ENCODE results near the gene PCDH9.
"Not testable (repeated sequence)": the region's sequence is repeated elsewhere in the genome, so short reads cannot be mapped to it uniquely, and the experiment has no call there.

The PCDH9 gene

GRCh38 chr13:66623129-66623820, 606.9 kb downstream of the PCDH9 start:
- Histone ChIP-seq H3K27ac (ENCODE audit: low read depth, low read length) (no peak overlapping the region), H4K20me1 (ENCODE audit: low read depth, low read length) (no peaks in the 10 kb centered on the region), H3K4me3 (ENCODE audit: insufficient read depth, low read length, poor library complexity, severe bottlenecking) (no peak overlapping the region), H3F3A (ENCODE audit: insufficient read depth) (no peaks in the 10 kb centered on the region), H2AFZ (ENCODE audit: low read depth, low read length, severe bottlenecking) (no peak overlapping the region), H3K79me2 (ENCODE audit: insufficient read depth, low read length) (no peaks in the 10 kb centered on the region), H3K4me2 (ENCODE audit: low read depth, low read length, poor library complexity, severe bottlenecking) (no peak overlapping the region), H3K9me3 (ENCODE audit: insufficient read depth, low read length) (peaks cover 6% of the 10 kb centered on the region; the same call in 1 of the 2 replicates), H3K9me2 (replicated peaks; ENCODE audit: insufficient read depth, low read length) (no peaks in the 10 kb centered on the region), H3K36me3 (ENCODE audit: low read length) (no peaks in the 10 kb centered on the region), H3K9ac (ENCODE audit: low read length) (no peak overlapping the region), H3K27me3 (ENCODE audit: low read length) (no peaks in the 10 kb centered on the region)
- no peak for TF ChIP-seq EZH2phosphoT487 (conservative IDR thresholded peaks at IDR 0.05; ENCODE audit: low read length)
- no peak for TF ChIP-seq CTCF (IDR thresholded peaks at IDR 0.05; ENCODE audit: insufficient read depth, low read length, poor library complexity, severe bottlenecking)

GRCh38 chr13:66621906-66622447, 608.2 kb downstream of the PCDH9 start:
- H3F3A ChIP-seq (ENCODE audit: insufficient read depth); H3K27ac ChIP-seq (ENCODE audit: low read depth, low read length); H3K27me3 ChIP-seq (ENCODE audit: low read length); H3K36me3 ChIP-seq (ENCODE audit: low read length); H3K9me3 ChIP-seq (ENCODE audit: insufficient read depth, low read length); H4K20me1 ChIP-seq (ENCODE audit: low read depth, low read length); H3K79me2 ChIP-seq (ENCODE audit: insufficient read depth, low read length); H3K4me3 ChIP-seq (ENCODE audit: insufficient read depth, low read length, poor library complexity, severe bottlenecking); H2AFZ ChIP-seq (ENCODE audit: low read depth, low read length, severe bottlenecking); H3K9ac ChIP-seq (ENCODE audit: low read length); H3K4me2 ChIP-seq (ENCODE audit: low read depth, low read length, poor library complexity, severe bottlenecking); H3K9me2 ChIP-seq (replicated peaks; ENCODE audit: insufficient read depth, low read length): not testable (repeated sequence)

- no peak for TF ChIP-seq EZH2phosphoT487 (conservative IDR thresholded peaks at IDR 0.05; ENCODE audit: low read length)
- TF ChIP-seq CTCF (IDR thresholded peaks at IDR 0.05; ENCODE audit: insufficient read depth, low read length, poor library complexity, severe bottlenecking), result peak; percentile 20
- H2AFZ ChIP-seq (ENCODE audit: low read depth, low read length, severe bottlenecking), result no peak overlapping the region
- H3K9ac ChIP-seq (ENCODE audit: low read length), result no peak overlapping the region
- no peaks in the 10 kb centered on the region for H3K27me3 ChIP-seq (ENCODE audit: low read length)
- H3K4me2 ChIP-seq (ENCODE audit: low read depth, low read length, poor library complexity, severe bottlenecking), result no peak overlapping the region
- H3K79me2 ChIP-seq (ENCODE audit: insufficient read depth, low read length), result no peaks in the 10 kb centered on the region
- no peak overlapping the region for H3K27ac ChIP-seq (ENCODE audit: low read depth, low read length)
- H3K36me3 ChIP-seq (ENCODE audit: low read length), result no peaks in the 10 kb centered on the region
- H3K4me3 ChIP-seq (ENCODE audit: insufficient read depth, low read length, poor library complexity, severe bottlenecking), result no peak overlapping the region
- H3K9me3 ChIP-seq (ENCODE audit: insufficient read depth, low read length), result no peaks in the 10 kb centered on the region
- H3F3A ChIP-seq (ENCODE audit: insufficient read depth), result no peaks in the 10 kb centered on the region
- no peaks in the 10 kb centered on the region for H3K9me2 ChIP-seq (replicated peaks; ENCODE audit: insufficient read depth, low read length)
- H4K20me1 ChIP-seq (ENCODE audit: low read depth, low read length), result no peaks in the 10 kb centered on the region
Observed at GRCh38 chr13:66618702-66619101, 611.4 kb downstream of the PCDH9 start.

- peak overlapping the region; percentile 19 for H2AFZ ChIP-seq (ENCODE audit: low read depth, low read length, severe bottlenecking)
- H3K27me3 ChIP-seq (ENCODE audit: low read length), result no peaks in the 10 kb centered on the region
- H3K9me3 ChIP-seq (ENCODE audit: insufficient read depth, low read length), result no peaks in the 10 kb centered on the region
- no peaks in the 10 kb centered on the region for H3K9me2 ChIP-seq (replicated peaks; ENCODE audit: insufficient read depth, low read length)
- no peak overlapping the region for H3K9ac ChIP-seq (ENCODE audit: low read length)
- no peaks in the 10 kb centered on the region for H3F3A ChIP-seq (ENCODE audit: insufficient read depth)
- no peak overlapping the region for H3K27ac ChIP-seq (ENCODE audit: low read depth, low read length)
- no peak overlapping the region for H3K4me3 ChIP-seq (ENCODE audit: insufficient read depth, low read length, poor library complexity, severe bottlenecking)
- no peaks in the 10 kb centered on the region for H4K20me1 ChIP-seq (ENCODE audit: low read depth, low read length)
- TF ChIP-seq CTCF (IDR thresholded peaks at IDR 0.05; ENCODE audit: insufficient read depth, low read length, poor library complexity, severe bottlenecking), result no peak
- no peak for TF ChIP-seq EZH2phosphoT487 (conservative IDR thresholded peaks at IDR 0.05; ENCODE audit: low read length)
- H3K4me2 ChIP-seq (ENCODE audit: low read depth, low read length, poor library complexity, severe bottlenecking), result no peak overlapping the region
- H3K36me3 ChIP-seq (ENCODE audit: low read length), result no peaks in the 10 kb centered on the region
- H3K79me2 ChIP-seq (ENCODE audit: insufficient read depth, low read length), result no peaks in the 10 kb centered on the region
Observed at GRCh38 chr13:66617786-66618185, 612.4 kb downstream of the PCDH9 start.

All from SU-DHL-6 (cell line).